ACHN (cell line): Measurements from ENCODE around the gene ABCA2.

Experiments used
- DNase-seq: peaks from one replicate; pipeline ENCODE4 v3.0.0-alpha.2; 2015
- in situ Hi-C: cut with HindIII; loops from 2 replicates; pipeline ENCODE4 v1.10.0; 2017; ENCODE audit warnings: low sequenced_read_pairs, low pct_ligation_motif_present, low pct_unique_long_range_greater_than_20kb

The ABCA2 gene

GRCh38 chr9:136963341-136963740, 64.7 kb downstream of the ABCA2 start:
- no peak for DNase-seq

GRCh38 chr9:136962701-136963248, 65.3 kb downstream of the ABCA2 start:
- in situ Hi-C loops: no loop called here
- DNase-seq: no peak

More at GRCh38 chr9:136963341-136963740, 64.7 kb downstream of the ABCA2 start:
- in situ Hi-C loops: no loop called here

GRCh38 chr9:136962163-136962562, 65.9 kb downstream of the ABCA2 start:
- in situ Hi-C loops: no loop called here
- DNase-seq: no peak

- no peak for DNase-seq
- in situ Hi-C loops: no loop called here
Measured at GRCh38 chr9:136961279-136962065, 66.6 kb downstream of the ABCA2 start.

GRCh38 chr9:136960938-136961275, 67.1 kb downstream of the ABCA2 start:
- in situ Hi-C loops: no loop called here
- DNase-seq: no peak

- in situ Hi-C loops: no loop called here
Measured at GRCh38 chr9:136960212-136960937, 67.7 kb downstream of the ABCA2 start.

GRCh38 chr9:136958898-136959850, 68.9 kb downstream of the ABCA2 start:
- in situ Hi-C loops: no loop called here
- no peak for DNase-seq

More at GRCh38 chr9:136960212-136960937, 67.7 kb downstream of the ABCA2 start:
- DNase-seq: no peak

GRCh38 chr9:136958473-136958872, 69.6 kb downstream of the ABCA2 start:
- in situ Hi-C loops: no loop called here
- no peak for DNase-seq

- in situ Hi-C loops: no loop called here
- no peak for DNase-seq
Measured at GRCh38 chr9:136957901-136958300, 70.1 kb downstream of the ABCA2 start.

GRCh38 chr9:136957461-136957860, 70.6 kb downstream of the ABCA2 start:
- DNase-seq: no peak
- in situ Hi-C loops: no loop called here
